ENCODE results near the gene LCE3A.
A peak's percentile ranks its signal among the peaks of the same experiment; 100 is the strongest.
"Not testable (repeated sequence)": the region's sequence is repeated elsewhere in the genome, so short reads cannot be mapped to it uniquely, and the experiment has no call there.

The LCE3A gene, protein sequence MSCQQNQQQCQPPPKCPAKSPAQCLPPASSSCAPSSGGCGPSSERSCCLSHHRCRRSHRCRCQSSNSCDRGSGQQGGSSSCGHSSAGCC

DNA sequence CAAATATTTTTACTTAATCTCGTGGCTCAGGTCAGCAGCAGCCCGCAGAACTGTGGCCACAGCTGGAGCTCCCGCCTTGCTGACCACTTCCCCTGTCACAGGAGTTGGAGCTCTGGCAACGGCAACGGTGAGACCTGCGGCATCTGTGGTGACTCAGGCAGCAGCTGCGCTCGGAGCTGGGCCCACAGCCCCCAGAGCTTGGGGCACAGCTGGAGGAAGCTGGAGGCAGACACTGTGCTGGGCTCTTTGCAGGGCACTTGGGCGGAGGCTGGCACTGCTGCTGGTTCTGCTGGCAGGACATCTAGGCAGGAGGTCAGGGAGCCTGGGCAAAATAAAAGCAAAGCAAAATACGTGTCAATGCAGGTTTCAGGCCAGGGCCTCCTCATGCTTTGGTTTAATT is at the start of gene LCE3A:
Gene LCE3A (minus strand): TSS at position 301 of the 400 bp plus-strand sequence. CDS start 0 bp downstream, at position 301.
- peaks cover 28% of the 10 kb centered on the region for H3K27me3 Mint-ChIP-seq

DNA sequence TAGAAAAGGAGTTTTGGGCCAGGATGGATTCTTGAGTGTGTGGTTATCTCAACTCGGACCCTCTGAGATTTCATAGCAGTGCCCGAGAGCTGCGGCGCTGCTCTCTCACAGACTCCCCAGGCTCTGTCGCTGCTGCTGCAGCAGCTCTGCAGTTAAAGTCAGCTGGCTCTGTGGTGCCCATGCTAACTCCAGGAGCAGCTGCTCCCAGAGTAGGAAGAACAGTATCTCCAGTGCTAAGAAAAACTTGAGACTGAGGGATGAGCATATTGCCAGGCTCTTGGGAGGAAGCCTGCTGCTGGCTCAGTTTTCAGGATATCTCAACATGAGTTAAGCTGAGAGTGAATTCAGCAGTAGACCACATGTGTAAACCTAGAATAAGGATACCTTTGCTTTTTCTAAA is 44.7 kb upstream of the LCE3A start:
- no peaks in the 10 kb centered on the region for H3K9me3 Mint-ChIP-seq
- H3K36me3 Mint-ChIP-seq, result no peaks in the 10 kb centered on the region
- DNase-seq, result no peak
- no peak overlapping the region for H3K4me3 Mint-ChIP-seq
- peaks cover 4% of the 10 kb centered on the region for H3K27me3 Mint-ChIP-seq
- no peaks in the 10 kb centered on the region for H3K4me1 Mint-ChIP-seq
- CTCF ChIA-PET, result no interaction called here
- no peak overlapping the region for H3K27ac Mint-ChIP-seq

More for the DNA sequence above, at the start of gene LCE3A:
- no peak within 1 kb of the TSS for H3K27ac Mint-ChIP-seq
- no peak within 1 kb of the TSS for H3K4me3 Mint-ChIP-seq
- CTCF ChIA-PET, result interaction anchor here (0.8 to 1.6 kb wide), 7 partner anchors 17 to 175 kb away, joined by 3 to 6 read pairs (median 3); no protein-coding TSS in a partner anchor
- H3K4me1 Mint-ChIP-seq, result no peaks in the 10 kb centered on the region
- no peak for DNase-seq
- no peaks in the 10 kb centered on the region for H3K36me3 Mint-ChIP-seq
- peaks cover 6% of the 10 kb centered on the region for H3K9me3 Mint-ChIP-seq

DNA sequence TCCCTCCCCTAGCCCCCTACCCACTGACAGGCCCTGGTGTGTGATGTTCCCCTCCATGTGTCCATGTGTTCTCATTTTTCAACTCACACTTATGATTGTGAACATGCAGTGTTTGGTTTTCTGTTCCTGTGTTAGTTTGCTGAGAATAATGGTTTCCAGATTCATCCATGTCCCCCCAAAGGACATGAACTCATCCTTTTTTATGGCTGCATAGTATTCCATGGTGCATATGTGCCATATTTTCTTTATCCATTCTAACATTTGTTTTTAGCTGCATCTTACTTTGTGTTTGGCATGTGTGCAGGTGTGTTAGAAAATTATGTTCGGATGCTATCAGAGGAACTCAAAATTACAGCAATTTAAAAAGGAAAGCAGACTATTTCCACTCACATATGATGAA is 43.3 kb upstream of the LCE3A start:
- DNase-seq, H3K36me3 Mint-ChIP-seq, H3K27me3 Mint-ChIP-seq, CTCF ChIA-PET, H3K4me1 Mint-ChIP-seq, H3K27ac Mint-ChIP-seq, H3K4me3 Mint-ChIP-seq, H3K9me3 Mint-ChIP-seq: not testable (repeated sequence)

DNA sequence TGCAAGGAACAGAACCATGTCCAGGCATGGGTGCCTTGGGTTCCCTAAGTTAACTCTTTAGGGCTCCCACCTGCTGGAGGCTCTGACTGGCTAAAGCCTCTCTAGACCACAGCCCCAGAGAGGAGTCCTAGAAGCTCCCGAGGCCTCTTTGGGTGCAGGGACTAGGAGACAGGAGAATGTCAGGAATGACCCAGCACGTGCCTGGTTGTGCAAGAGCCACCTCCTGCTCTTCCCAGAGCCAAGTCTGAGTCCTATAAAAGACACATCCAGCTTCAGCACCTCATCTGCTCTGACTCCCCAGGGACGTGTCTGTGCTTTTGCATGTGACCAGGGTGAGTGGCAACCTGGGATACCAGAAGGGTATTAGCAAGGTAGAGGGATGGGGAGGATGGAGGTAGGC is 40.2 kb upstream of the LCE3A start, which contains the start of gene LCE2D:
Gene LCE2D (plus strand): TSS at position 283 of the 400 bp plus-strand sequence. CDS start 726 bp downstream, outside the sequence.
- DNase-seq, result no peak
- H3K27me3 Mint-ChIP-seq, result no peaks in the 10 kb centered on the region
- H3K4me3 Mint-ChIP-seq, result no peak within 1 kb of the TSS
- no peaks in the 10 kb centered on the region for H3K36me3 Mint-ChIP-seq
- no peaks in the 10 kb centered on the region for H3K4me1 Mint-ChIP-seq
- no peak within 1 kb of the TSS for H3K27ac Mint-ChIP-seq
- CTCF ChIA-PET, result interaction anchor here (1.1 kb wide), 1 partner anchor 9 kb away, joined by 4 read pairs; no protein-coding TSS in a partner anchor
- no peaks in the 10 kb centered on the region for H3K9me3 Mint-ChIP-seq

DNA sequence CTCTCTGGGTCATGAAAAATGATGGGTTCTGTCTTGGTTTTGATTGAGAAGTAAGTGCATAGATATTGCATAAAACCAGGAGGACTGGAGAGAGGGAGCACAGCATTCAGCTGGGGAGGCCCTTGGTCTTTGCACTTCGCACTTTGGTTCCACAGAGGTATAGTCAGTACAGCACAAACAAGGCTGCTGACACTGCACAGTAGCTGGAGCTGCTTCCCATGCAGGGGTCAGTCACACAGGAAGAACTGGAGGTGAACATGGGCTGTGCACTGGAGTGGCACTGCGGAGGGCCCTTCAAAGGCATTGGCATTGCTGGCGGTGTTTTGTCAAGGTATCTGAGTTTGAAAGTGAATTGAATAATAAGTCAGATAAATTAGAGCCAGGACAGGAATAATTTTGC is 35.7 kb upstream of the LCE3A start:
- Mint-ChIP-seq H3K4me1 (no peaks in the 10 kb centered on the region), H3K27me3 (peaks cover 6% of the 10 kb centered on the region), H3K27ac (no peak overlapping the region), H3K9me3 (no peaks in the 10 kb centered on the region), H3K4me3 (no peak overlapping the region), H3K36me3 (no peaks in the 10 kb centered on the region)
- DNase-seq, result no peak
- CTCF ChIA-PET, result no interaction called here

DNA sequence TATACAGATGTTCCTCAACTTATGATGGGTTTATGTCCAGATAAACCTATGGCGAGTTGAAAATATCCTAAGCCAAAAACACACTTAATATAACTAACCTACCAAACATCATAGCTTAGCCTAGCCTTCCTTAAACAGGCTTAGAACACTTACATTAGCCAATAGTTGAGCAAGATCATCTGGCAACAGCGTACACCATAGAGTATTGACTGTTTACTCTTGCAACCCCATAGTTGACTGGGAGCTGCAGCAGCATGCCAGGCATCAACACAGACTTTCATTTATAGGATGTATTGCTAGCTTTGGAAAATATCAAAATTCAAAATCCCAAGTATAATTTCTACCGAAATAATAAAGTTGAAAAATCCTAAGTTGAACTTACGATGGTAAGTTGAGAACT is 34.8 kb upstream of the LCE3A start:
- H3K4me1 Mint-ChIP-seq, result no peaks in the 10 kb centered on the region
- H3K27me3 Mint-ChIP-seq, result peaks cover 6% of the 10 kb centered on the region
- no peaks in the 10 kb centered on the region for H3K36me3 Mint-ChIP-seq
- CTCF ChIA-PET, result no interaction called here
- H3K4me3 Mint-ChIP-seq, result no peak overlapping the region
- no peaks in the 10 kb centered on the region for H3K9me3 Mint-ChIP-seq
- no peak overlapping the region for H3K27ac Mint-ChIP-seq
- DNase-seq, result no peak

DNA sequence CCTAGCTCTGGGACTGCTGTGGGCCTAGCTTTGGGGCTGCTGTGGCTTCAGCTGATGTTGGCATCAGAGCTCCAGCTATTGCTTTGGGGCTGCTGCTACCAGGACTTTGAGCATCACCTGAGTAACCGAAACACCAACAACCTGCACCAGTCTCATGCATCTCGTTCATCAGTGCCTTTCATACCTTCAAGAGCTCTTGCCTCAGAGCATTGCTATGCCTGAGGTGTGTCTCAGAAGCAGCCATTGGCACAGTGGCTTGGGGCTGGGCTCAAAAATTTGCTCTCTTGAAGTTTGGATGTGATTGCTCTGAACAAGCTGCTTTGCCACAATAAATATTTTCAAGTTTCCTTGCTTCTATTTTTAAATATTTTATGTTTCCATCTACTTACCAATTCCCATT is 33.6 kb upstream of the LCE3A start:
- no peaks in the 10 kb centered on the region for H3K9me3 Mint-ChIP-seq
- DNase-seq, result no peak
- H3K27ac Mint-ChIP-seq, result no peak overlapping the region
- no peaks in the 10 kb centered on the region for H3K4me1 Mint-ChIP-seq
- H3K4me3 Mint-ChIP-seq, result no peak overlapping the region
- H3K36me3 Mint-ChIP-seq, result no peaks in the 10 kb centered on the region
- CTCF ChIA-PET, result interaction anchor here (0.8 to 1.1 kb wide), 2 partner anchors 12 to 570 kb away, joined by 3 to 4 read pairs; no protein-coding TSS in a partner anchor
- peaks cover 9% of the 10 kb centered on the region for H3K27me3 Mint-ChIP-seq

DNA sequence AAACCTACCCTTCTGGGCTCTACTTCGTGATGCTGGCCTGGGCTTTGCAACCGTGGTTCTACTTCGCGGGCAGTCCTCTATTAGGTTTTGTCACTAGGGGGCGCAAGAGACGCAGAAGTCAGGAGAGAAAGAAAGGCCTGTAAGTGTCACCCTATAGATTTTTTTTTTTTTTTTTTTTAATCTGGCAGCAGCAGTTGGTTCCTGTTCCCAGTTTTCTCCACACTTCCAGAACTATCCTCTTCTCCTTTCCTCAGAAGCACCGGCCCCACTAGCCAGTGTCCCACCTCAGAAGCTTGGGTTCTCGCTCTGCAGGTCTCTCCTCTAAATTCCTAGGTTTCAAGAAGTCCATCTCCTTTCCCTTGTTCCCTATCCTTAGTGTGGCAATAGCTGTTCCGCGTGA is 31.2 kb upstream of the LCE3A start:
- no peaks in the 10 kb centered on the region for H3K36me3 Mint-ChIP-seq
- peaks cover 18% of the 10 kb centered on the region for H3K27me3 Mint-ChIP-seq
- H3K9me3 Mint-ChIP-seq, result no peaks in the 10 kb centered on the region
- no peak overlapping the region for H3K4me3 Mint-ChIP-seq
- H3K27ac Mint-ChIP-seq, result no peak overlapping the region
- DNase-seq, result peak; percentile 69
- CTCF ChIA-PET, result interaction anchor here (0.6 to 1.6 kb wide), 16 partner anchors 8 to 1607 kb away, joined by 3 to 7 read pairs (median 3); partner anchors contain the start of gene LCE3A
- no peaks in the 10 kb centered on the region for H3K4me1 Mint-ChIP-seq

DNA sequence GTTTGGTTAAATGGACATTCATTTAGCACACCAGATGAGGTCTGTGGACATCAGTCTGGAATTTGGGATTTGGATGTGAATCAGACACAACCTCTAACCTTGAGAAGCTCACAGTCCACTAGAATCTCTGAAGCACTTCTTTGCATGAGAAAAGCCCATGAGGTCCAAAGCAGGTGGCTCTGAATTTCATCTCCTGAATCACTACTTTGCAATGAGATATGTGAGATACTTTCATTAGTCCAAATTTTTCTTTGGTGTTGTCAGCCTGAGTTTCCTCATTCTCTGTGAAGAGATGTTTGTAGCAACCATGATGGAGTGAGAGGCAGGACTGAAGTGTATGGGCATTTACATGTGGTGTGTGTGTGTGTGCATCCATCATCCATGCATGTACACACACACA is 23.8 kb upstream of the LCE3A start:
- Mint-ChIP-seq H3K9me3 (no peaks in the 10 kb centered on the region), H3K27me3 (peaks cover 15% of the 10 kb centered on the region), H3K4me1 (no peaks in the 10 kb centered on the region), H3K27ac (no peak overlapping the region), H3K4me3 (no peak overlapping the region), H3K36me3 (no peaks in the 10 kb centered on the region)
- CTCF ChIA-PET, result no interaction called here
- DNase-seq, result no peak

DNA sequence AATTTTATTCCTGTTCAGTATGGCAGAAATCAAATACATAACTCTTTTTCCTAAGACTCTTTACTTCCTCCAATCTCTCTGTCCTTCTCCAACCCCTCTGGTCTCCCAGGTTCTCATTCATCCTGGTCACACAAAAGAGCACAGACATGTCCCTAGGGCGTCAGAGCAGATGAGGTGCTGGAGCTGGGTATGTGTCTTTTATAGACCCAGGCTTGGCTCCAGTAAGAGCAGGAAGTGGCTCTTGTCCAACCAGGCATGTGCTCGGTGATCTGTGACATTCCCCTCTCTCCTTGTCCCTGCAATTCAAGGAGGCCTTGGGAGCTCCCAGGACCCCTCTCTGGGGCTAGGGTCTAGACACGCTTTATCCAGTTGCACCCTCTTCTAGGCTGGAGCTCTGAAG is 22.2 kb upstream of the LCE3A start:
- H3K4me3 Mint-ChIP-seq, result no peak overlapping the region
- H3K27me3 Mint-ChIP-seq, result peaks cover 10% of the 10 kb centered on the region
- CTCF ChIA-PET, result no interaction called here
- no peaks in the 10 kb centered on the region for H3K36me3 Mint-ChIP-seq
- DNase-seq, result no peak
- no peaks in the 10 kb centered on the region for H3K9me3 Mint-ChIP-seq
- H3K27ac Mint-ChIP-seq, result no peak overlapping the region
- H3K4me1 Mint-ChIP-seq, result no peaks in the 10 kb centered on the region

DNA sequence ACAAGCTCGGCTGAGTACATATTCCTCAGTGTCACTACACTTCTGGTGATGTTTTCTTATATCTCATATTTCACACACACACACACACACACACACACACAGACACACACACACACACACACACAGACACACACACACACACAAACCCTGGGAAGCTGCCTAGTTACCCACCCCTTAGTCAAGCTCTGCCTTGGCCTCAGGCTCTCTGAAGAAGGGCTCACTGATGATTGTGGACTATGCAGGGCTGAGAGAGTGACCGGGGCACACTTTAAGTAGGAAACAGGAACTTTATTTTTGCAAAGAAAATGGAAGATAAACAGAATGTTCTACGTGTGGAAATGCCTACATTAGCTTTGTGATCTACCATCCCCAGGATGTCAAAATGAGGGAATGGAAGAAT is 21.0 kb upstream of the LCE3A start:
- Mint-ChIP-seq H3K27me3 (peaks cover 4% of the 10 kb centered on the region), H3K36me3 (no peaks in the 10 kb centered on the region), H3K9me3 (no peaks in the 10 kb centered on the region), H3K4me3 (no peak overlapping the region), H3K27ac (no peak overlapping the region), H3K4me1 (no peaks in the 10 kb centered on the region)
- CTCF ChIA-PET, result interaction anchor here (0.8 to 1.3 kb wide), 3 partner anchors 10 to 12 kb away, joined by 3 read pairs; no protein-coding TSS in a partner anchor
- DNase-seq, result no peak

DNA sequence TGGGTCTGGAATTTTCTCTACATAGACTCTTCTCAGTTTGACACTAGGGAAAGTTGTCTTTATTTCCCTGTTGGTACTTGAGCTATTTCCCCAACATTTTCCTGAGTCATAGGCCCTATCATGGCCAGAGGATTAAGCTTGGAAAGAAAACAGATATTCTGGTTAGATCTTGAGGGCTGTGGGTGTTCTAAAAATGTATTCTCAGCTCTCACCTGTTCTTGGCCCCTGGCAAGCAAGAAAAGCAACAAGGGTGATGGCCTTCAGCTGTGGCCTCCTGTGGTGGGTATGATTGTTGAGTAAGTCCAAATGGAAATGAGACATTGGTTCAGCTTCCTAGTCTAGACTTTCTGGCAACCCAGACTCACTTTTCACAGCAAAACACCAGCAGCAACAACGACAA is 17.4 kb upstream of the LCE3A start:
- CTCF ChIA-PET, result interaction anchor here (0.7 to 1.5 kb wide), 2 partner anchors 14 to 18 kb away, joined by 3 read pairs; partner anchors contain the start of gene LCE3A

DNA sequence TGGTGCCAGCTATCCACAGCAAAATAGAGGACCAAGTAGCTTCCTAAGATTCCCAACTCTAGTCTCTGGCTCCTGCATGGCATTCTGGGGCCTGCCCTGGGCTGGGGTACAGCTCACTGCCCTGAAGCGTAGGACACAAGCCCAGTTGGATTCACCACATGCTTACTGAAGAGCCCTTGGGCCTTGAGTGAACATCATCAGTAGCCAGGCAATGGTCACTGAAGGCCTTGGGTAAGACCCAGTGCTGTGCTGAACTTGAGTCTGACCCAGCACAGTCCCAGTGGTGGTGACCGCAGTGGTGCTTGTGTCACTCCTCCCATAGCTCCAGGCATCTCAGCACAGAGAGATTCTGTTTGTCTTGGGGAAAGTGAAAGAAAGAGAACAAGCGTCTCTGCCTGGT is 7.7 kb upstream of the LCE3A start:
- Mint-ChIP-seq H3K4me3 (no peak overlapping the region), H3K9me3 (no peaks in the 10 kb centered on the region), H3K27ac (no peak overlapping the region), H3K27me3 (peaks cover 3% of the 10 kb centered on the region), H3K36me3 (no peaks in the 10 kb centered on the region), H3K4me1 (no peaks in the 10 kb centered on the region)
- no peak for DNase-seq
- CTCF ChIA-PET, result no interaction called here

More for the DNA sequence above, 17.4 kb upstream of the LCE3A start:
- H3K36me3 Mint-ChIP-seq, result no peaks in the 10 kb centered on the region
- peaks cover 4% of the 10 kb centered on the region for H3K27me3 Mint-ChIP-seq
- no peak overlapping the region for H3K4me3 Mint-ChIP-seq
- no peaks in the 10 kb centered on the region for H3K4me1 Mint-ChIP-seq
- no peak for DNase-seq
- no peaks in the 10 kb centered on the region for H3K9me3 Mint-ChIP-seq
- no peak overlapping the region for H3K27ac Mint-ChIP-seq

DNA sequence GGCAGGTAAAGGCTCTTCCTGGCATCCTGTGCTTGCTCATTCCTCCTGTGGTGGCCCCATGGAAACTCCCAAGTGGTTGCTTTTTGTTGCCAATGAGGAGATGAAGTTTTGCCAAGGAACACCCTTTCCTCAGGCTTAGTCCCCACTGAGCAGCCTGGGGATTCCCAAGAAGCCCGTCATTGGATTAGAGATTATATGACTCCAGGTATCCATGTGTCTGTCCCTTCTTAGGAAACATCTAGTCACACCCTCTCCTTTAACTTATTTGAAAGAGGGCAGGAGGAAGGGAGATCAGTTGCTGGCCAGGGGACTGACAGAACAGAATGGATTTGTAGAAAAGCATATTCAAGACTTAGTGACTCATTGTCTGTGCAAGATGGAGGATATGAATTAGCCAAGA is 3.8 kb upstream of the LCE3A start:
- Mint-ChIP-seq H3K4me1 (no peaks in the 10 kb centered on the region), H3K9me3 (no peaks in the 10 kb centered on the region), H3K27me3 (peaks cover 25% of the 10 kb centered on the region), H3K27ac (no peak overlapping the region), H3K36me3 (no peaks in the 10 kb centered on the region), H3K4me3 (no peak overlapping the region)
- CTCF ChIA-PET, result no interaction called here
- no peak for DNase-seq

DNA sequence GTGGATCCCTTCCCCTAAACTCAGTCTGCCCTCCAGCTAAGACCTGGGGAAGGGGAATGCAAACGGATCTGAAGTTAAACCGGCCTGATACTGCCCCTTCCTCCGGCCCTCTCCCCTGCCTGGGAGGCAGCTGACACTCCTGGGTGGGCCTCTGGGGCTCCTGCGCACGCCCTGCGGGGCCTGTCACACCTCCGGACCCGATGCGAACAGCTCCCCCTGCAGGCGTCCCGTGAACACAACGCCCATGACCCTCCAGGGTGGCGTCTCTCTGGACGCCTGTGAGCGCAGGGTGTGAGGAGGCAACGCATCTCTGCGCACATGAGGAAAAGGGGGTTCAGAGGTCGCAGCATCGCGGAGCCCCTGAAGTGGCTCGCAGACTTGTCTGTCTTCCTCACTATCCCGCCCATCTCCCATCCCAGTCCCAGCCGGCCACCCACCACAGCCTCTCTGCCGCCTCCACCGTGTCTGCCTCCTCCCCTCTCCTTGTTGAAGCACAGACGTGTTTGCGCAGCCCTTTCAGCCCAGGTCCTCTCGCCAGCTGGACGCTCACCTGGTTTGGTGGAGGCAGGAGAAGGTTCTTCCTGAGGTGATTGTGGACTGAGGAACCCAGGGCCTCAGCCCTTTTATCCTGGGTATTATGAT is 421 bp upstream of the LCE3A start:
- Mint-ChIP-seq H3K9me3 (peaks cover 6% of the 10 kb centered on the region), H3K27ac (no peak overlapping the region), H3K36me3 (no peaks in the 10 kb centered on the region), H3K27me3 (peaks cover 28% of the 10 kb centered on the region), H3K4me3 (no peak overlapping the region), H3K4me1 (no peaks in the 10 kb centered on the region)
- no peak for DNase-seq
- CTCF ChIA-PET, result interaction anchor here (0.8 to 1.6 kb wide), 7 partner anchors 17 to 176 kb away, joined by 3 to 6 read pairs (median 3); no protein-coding TSS in a partner anchor

Data from activated naive CD4-positive, alpha-beta T cell treated with anti-CD3 and anti-CD28 coated beads, Interleukin-2, amount 10 ng/mL, durations not matched to agents 7 days and 5 days (primary cell).